HG03469 (cell line): Measurements from ENCODE around the gene ST6GALNAC3.

Experiments used
- ATAC-seq: cut with Tn5 transposase; IDR thresholded peaks from one replicate; pipeline ENCODE4 v1.9.1; 2021; ENCODE audit warnings: mild to moderate bottlenecking, moderate library complexity, moderate number of reproducible peaks; ENCODE audit not compliant: unreplicated experiment

ST6GALNAC3 gene

DNA sequence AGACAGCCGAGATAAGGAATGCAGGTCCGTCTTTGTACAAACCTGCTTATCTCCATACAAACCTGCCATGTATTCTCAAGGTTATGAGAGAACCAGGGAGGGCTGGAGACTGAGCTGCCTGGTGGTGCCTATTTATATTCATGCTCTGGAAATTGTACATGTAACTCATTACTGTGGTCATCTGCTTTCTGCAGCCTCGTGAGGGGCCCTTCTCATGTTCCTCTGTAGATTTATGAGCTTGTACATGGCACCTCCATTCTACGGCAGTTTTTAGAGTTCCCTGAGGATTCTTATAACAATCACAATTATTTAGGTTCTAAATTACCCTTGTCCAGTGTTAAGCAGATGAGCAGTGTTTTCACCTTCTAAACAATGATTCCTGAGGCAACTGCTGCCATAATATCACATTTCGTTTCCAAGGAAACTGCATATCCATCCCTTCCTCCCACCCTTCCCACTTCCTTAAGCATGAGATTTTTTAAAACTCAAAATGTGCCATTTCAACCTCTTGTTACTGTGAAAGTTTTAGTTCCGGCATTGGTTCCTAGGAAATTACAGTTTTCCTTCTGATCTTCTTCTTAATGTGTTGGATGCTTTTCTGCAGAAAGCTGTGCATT, 112.1 kb downstream of the ST6GALNAC3 start:
- no peak for ATAC-seq

- no peak for ATAC-seq
Measured at GRCh38 chr1:76187436-76187835, 112.9 kb downstream of the ST6GALNAC3 start.

- ATAC-seq: no peak
Measured at GRCh38 chr1:76189310-76189709, 114.8 kb downstream of the ST6GALNAC3 start.

DNA sequence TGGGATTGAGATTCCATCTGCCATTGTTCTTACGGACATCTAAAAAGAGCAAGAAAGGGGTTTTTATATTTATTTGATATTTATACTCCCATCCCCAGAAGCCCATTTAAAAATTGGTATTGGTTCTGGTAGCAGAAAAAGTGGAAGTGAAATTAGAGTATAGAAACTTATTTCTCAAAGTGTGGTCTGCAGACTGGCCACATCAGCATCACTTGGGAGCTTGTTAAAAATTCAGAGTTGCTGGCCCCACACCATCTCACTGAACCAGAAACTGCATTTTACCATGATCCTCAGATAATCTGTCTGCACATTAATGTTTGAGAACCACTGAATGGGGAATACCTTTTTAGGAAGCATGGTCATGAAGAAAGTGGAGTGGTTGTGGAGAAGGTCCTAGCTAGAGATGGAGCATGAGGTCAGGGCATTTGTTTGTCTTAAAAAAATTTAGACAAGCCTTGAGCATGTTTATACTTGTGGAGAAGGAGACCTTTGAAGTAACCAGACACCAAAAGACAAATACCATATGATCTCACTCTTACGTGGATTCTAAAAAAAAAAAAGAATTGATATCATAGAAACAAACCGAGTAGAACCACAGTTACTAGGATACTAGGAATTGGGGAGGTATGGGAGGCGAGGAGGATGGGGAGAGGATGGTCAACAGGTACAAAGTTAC, 116.3 kb downstream of the ST6GALNAC3 start:
- peak; percentile 54 for ATAC-seq

- no peak for ATAC-seq
Measured at GRCh38 chr1:76191561-76191960, 117.0 kb downstream of the ST6GALNAC3 start.

DNA sequence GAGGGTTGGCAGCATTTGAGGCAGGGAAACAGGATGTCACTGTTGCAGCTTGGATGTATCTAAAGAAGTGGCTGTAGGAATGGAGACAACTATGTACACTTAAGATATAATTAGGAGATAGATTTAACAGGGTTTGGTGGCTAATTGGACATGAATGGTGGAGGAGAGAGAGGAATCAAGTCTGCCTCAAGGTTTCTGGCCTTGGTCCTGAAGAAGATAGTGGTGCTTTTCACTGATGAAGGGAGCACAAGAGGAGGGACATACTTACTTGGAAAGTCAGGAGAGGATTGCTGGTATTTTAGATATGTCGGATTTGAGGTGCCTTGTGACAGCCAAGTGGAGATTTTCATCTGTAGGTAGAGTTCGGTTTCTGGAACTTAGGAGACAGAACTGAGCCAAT, 123.9 kb downstream of the ST6GALNAC3 start:
- no peak for ATAC-seq

- no peak for ATAC-seq
Measured at GRCh38 chr1:76202670-76203069, 128.1 kb downstream of the ST6GALNAC3 start.

- ATAC-seq: no peak
Measured at GRCh38 chr1:76203127-76203526, 128.6 kb downstream of the ST6GALNAC3 start.

GRCh38 chr1:76209238-76209637, 134.7 kb downstream of the ST6GALNAC3 start:
- no peak for ATAC-seq

DNA sequence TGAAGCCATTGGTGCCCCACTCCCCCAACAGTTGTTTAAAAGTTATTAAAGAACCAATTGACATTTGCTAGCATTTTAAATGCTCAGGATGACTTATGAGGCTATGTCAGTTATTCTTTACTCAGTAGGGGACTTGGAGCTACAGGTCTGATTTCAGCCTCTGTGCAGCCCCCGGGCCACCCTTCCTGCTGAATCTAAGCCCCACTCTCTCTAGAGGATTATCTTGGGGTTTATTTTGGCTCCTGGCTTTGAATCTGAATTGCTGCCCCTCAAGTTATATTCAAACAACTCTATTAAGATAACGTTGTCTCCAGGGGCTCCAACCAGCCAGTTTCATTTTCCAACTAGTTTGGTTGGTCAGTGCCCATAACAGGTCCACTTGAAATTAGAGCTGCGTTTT, 135.1 kb downstream of the ST6GALNAC3 start:
- ATAC-seq: no peak

DNA sequence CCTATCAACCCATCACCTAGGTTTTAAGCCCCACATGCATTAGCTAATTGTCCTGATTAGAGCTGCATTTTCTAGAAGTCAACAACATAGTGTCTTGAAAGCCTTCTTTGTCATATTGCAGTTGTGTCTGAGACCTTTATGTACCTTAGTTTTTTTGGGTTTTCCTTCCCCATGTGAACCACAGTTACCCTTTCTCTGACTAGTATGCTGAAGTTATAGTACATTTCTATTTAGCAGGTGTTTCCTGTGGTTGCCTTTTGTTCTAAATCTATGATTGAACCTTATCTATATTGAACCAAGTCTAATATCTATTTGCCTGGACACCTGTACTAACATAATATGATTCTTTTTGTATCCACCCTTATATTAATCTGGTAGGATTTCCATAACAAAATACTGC, 135.6 kb downstream of the ST6GALNAC3 start:
- no peak for ATAC-seq

DNA sequence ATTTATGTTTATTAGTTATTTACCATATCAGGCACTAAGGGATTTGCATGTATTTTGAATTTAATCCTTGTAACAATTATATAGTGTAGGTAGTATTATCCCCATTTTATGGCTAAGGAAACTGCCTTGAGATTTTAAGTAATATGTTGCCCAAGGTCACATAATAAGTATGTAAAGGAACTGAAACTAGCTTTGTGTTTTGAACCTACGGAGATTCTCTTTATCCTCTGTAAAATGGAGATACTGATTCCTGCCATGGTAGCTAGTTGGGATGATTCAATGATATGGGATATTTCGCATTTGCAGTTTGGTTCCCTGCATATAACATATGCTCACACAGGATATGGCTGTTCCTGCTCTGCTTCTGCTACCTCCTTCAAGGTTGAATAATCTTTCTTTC, 144.3 kb downstream of the ST6GALNAC3 start:
- ATAC-seq: no peak

DNA sequence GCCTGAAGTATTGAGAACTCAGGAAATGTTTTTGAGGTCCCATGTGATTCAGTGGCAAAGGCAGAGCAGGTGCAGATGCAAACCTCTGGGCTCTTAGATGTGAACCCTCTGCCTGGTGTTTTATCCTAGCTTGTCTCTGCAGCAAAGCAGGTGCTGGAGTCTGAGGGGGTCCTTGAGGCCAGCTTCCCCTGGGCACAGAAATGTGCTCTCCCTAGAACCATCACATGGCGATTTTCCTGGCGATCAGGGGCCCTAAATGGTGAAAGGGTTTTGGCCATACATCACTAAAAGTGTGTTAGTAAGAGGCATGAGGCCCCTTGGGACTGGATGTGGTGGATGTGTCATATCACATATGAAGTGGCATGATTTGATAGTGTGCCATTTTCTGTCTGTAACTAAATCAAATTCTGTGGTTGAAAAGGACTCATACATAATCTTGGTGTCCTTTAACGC, 144.8 kb downstream of the ST6GALNAC3 start:
- ATAC-seq: no peak

- no peak for ATAC-seq
Measured at GRCh38 chr1:76224752-76225151, 150.2 kb downstream of the ST6GALNAC3 start.

GRCh38 chr1:76225526-76225925, 151.0 kb downstream of the ST6GALNAC3 start:
- ATAC-seq: no peak

- no peak for ATAC-seq
Measured at GRCh38 chr1:76227621-76228020, 153.1 kb downstream of the ST6GALNAC3 start.

- no peak for ATAC-seq
Measured at GRCh38 chr1:76229279-76230005, 154.9 kb downstream of the ST6GALNAC3 start.

DNA sequence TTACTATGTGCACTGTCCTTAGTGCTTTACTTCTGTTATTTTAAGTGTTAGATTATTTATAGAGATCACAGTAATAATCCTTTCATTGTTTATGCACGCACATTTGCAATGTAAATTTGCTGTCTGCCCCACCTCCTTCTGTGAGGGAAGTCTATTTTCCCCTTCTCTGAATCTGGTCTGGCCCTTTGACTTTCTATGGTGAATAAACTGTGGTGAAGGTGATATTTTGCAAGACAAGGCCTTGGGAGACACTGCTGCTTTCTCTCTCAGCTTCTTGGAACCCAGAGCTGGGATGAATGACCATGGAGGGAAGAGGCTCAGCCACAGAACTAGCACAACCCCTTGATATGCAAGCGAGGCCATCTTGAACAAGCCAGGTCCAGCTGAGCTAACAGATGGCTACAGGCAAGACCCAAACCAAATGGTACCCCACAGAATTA, 156.3 kb downstream of the ST6GALNAC3 start:
- ATAC-seq: no peak

DNA sequence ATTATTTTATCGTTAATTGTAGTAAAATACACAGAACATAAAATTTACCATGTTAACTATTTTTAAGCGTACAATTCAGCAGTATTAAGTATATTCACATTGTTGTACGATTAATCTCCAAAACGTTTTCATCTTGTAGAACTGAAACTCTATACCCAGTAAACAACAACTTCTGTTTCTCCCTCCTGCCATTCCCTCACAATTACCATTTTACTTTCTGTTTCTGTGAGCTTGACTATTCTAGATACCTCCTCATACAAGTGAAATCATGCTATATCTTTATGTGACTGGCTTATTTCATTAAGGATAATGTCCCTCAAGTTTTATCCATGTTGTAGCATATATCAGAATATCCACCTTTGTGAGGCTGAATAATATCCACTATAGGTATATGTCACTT, 156.8 kb downstream of the ST6GALNAC3 start:
- no peak for ATAC-seq

GRCh38 chr1:76232666-76233065, 158.1 kb downstream of the ST6GALNAC3 start:
- no peak for ATAC-seq

- ATAC-seq: no peak
Measured at GRCh38 chr1:76234061-76234460, 159.5 kb downstream of the ST6GALNAC3 start.

- no peak for ATAC-seq
Measured at GRCh38 chr1:76237211-76237610, 162.7 kb downstream of the ST6GALNAC3 start.
